HG03521 (cell line): ENCODE measurements around the gene CD52.

ENCODE experiments used
- ATAC-seq: cut with Tn5 transposase; IDR thresholded peaks from one replicate; pipeline ENCODE4 v1.9.1; 2021; ENCODE audit warnings: mild to moderate bottlenecking, moderate library complexity; ENCODE audit not compliant: unreplicated experiment

CD52 gene

DNA sequence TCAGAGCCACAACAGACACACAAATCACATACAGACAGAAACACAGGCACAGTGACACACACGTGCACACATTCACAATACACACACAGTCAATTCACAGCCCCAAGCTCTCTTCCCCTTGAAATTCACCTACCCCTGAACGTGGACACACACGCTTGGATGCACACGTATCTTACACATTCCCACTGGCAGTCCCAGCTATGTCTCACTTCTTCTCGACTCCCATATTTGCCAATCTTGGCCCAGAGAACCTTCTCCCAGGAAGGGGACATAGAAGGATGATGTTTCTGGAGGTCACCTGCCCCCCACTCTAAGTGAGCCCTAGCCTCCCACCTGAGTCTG is 34.6 kb downstream of the CD52 start:
- ATAC-seq = no peak

DNA sequence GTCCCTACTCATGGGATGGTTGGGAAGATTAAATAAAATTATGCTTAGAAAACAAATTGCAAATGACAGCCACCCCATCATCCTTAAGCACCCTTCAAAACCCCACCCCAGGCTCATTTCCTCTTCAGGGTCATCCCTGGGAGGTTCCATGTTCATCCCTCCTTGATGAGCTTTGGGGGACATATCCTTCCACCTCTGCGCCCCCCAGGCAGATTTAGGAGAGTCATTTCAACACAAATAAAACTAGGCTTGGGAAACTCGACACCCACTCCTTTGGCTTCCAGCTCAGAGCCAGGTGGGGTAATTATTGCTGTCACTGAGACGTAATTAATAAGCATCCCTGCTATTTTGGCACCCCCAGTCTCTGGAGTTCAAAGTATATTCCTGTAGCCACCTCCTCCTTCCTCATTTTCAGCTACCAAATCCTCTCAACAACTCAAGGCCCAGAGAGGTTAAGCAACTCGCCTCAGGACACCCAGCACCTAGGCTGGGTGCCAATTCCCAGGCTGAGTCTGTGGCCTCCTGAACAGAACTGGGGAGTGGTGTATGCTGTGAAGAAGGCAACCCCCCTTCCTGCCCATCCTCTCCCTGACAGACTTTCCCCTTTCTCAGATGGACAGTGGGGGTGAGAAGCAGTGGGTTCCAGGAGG is 35.6 kb downstream of the CD52 start:
- no peak for ATAC-seq

DNA sequence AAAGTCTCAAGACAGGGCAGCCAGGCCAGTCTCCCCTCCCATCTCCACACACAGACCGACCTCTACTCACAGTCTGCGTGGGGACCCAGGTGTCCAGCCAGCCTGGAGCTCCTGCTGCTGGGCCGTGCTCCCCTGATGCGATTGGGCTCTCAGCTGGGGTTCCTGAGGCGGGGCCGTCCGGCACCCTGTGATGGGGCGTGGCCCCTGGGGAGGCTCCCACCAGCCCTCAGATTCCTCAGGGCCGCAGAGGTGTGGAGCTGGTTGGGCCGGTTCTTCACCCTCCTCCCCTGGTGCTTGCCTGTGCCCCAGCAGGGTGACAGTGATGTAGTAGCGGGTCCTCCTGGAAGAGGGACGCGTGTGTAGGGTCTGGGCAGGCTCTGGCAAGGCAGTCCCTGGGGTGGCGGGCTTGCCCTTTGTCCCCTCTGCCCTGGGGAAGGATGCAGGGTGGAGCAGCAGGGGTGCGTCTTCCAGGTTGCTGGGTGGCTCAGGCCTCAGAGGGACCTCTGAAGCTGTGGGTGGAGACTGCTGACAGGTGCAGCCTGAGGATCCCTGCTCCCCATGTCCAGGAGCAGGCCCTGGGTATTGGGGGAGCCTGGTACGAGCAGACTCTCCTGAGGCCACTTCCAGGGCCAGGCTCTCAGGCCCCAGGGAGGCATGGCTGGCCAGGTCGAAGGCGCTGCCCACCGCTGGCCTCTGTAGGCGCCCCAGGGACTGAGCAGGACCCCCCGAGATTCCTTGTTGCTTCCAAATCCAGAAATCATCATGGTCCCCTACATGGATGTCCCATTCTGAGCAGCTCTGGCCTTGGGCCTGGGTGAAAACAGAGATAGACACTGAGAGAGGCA is 36.4 kb downstream of the CD52 start, which contains the start of gene CRYBG2:
Gene CRYBG2, minus strand, starts transcription at position 155 of the 845 bp plus-strand sequence. CDS start 7,473 bp downstream, outside the sequence.
- ATAC-seq = no peak

DNA sequence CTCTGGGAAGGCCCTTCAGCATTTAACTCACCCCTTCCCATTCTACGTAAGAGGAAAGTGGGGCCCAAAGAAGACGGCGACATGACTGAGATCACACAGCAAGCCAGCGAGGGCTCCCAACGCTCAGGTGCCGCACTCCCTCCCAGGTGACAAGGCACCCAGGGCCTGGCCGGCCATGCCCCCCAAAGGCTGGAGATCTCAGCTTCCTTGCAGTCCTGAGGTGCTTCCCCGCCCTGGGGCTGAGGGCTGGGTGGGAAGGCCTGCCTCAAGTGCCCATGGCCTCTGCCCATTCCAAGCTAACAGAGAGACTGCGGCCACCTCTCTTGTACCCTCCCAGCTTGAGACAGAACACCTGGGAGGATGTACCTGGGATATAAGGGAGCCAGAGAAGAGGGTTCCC is 37.2 kb downstream of the CD52 start:
- no peak for ATAC-seq

DNA sequence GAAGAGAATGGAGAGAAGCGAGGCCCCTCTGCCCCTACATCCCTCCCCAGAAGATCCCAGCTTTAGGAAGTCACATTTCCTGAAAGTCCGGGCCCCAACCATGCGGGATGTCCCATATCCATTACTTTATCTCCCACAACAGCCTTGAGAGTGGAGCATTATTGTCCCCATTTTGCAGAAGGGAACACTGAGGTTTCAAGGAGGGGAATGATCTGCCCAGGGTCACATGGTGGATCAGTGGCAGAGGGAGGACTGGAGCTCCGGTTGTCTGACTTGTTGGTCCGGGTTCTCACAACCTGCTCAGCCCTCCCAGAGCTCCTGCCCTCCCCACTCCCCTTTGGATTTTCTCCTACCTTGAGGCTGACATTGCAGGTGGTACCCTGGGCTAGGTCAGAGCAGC is 38.3 kb downstream of the CD52 start:
- no peak for ATAC-seq

DNA sequence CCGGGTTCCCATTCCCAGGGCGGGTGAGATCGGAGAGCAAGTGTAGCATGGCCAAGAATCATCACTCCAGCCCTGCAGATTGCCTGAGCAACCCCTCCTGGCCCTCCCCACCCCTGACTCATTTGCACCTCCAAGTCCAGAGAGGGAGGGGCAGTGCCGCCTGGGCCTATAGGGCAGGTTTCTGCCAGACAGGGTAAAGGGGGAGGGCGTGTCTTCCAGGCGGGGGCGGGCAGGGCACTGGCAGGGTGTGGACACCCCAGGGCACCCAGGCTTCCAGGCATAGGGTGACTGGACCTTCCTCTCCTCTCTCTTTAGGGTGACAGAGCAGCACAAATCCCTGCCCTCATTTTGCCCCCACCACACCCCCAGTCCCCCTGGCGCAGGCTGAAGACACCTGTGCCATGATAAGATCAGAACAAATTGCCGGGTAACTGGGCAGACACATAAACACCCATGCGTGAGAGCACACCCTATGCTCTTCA is 39.4 kb downstream of the CD52 start:
- no peak for ATAC-seq

DNA sequence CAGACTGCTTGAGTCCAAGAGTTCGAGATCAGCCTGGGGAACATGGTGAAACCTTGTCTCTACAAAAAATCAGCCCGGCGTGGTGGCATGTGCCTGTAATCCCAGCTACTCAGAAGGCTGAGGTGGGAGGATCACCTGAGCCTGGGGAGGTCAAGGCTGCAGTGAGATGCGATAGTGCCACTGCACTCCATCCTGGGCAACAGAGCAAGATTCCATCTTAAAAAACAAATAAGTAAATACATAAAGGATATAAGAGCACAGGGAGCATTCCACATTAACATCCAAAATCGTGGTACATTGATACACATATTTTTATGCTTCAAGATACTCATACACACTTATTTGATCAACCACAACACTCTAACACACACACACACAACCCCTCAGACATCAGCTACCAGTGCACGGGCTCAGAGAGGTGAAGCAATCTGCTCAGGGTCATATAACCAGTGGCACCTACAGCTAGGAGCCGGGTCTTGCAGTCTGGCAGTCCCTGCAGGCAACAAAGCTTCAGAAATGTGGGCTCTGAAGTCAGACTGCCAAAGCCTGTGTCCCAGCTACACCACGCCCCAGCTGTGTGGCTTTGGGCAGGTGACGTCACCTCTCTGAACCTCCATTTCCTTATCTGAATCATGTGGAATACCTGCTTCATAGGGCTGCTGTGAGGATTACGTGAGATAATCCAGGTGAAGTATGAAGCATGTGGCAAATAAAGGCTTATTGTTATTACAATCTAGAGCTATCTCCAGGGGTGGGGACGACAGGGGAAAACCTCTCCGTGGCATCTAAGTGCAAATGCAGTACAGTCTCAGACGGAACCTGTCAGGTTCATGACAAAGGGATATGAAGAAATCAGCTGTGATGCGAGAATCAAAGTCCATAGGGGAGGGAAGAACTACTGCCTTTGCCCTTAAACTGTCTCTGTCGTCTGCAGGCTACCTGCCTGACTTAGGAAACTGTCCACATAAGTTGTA is 40.9 kb downstream of the CD52 start:
- no peak for ATAC-seq

DNA sequence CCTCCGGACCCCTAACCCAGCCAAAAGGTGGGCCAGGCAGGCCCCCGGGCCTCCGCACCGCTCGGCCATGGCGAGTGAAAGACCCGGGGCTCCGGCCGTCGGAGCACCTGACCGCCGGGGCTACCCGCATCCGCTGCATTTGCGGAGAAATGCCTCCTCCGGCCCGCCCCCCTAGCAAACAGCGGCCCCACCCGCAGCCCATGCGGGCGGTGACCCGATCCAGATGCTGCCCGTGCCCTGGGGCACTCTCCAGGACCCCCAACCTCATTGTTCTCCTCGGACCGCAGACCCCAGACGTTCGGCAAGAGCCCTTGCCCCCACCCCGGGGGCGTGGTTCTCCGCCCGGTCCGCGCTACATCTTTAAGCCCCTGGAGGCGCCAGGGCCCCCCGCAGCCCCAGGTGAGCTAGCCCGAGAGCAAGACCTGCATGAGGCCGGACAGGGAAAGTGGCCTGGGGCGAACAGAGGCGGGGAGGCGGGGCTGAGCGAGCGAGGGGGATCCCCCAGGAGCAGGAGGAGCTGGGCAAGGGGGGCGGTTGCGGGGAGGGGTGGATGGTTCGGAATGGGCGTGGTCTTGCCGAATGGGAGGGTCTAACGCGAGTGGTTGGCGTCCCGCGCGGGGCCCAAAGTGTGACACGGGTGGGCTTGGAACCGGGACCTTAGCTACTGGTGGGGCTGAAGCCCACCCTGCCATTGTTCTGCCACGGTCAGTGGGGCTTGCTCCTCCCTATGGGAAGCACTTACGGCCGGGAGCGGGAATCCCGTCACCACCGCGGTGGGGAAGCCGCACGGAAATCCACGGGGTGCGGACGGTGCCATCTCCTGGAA is 42.4 kb downstream of the CD52 start:
- ATAC-seq = no peak

DNA sequence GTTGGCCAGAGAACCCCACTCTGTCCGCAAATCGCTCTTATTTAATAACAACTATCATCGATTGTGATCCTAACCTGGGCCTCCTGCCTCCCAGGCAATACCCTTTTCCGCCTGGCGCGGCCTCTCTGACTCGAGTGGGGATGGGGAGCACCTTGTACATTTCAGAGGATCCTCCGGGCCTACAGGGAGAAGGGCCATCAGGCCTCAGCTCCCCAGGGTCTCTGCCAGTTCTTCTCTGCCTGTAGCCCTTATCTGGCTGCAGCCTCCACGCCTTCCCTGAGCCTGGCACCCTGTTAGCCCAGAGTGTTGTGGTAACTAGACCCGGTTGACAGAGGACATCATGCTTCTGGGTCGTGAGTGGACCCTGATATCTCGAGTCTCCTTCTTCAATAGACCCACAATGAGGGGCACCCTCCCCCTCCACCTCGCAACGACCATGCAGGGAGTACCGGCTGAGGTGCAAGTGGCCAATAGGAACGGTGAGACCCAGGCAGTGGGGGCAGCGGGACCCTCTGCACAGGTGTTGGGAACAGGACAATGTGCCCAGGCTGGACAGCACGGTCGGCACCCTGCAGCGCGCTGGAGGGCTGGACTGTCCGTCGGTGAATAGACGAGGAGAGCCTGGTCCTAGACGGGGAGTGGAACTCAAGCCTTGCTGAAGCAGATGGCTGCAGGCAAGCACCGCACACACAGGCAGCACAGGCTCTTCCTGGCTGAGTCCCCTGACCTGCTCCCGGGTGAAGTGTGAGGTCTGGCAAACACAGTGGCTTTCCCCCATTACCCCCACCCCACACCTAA is 43.2 kb downstream of the CD52 start:
- no peak for ATAC-seq

DNA sequence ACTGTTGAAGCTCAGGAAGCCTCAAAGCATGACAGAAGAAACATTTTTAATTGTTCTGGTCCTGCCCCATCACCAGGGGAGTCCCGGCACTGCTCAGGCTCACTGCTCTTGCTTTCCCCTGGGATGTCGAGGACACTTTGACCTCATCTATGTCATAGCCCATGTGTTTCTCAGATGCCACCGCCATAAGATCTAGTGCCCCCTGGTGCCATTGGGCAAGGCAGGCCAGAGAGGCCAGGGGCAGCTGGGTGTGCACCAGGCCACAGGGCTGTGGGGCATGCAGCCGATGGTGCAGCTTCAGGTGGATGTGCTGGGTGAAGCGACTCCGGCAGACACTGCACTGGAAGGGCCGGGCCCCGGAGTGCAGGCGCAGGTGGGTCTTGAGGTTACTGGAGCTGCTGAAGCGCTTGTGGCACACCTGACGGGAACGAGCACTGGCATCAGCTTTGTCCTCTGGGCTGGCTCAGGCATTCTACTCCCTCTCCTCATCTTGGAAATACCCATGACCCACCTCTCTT is 43.9 kb downstream of the CD52 start:
- no peak for ATAC-seq

DNA sequence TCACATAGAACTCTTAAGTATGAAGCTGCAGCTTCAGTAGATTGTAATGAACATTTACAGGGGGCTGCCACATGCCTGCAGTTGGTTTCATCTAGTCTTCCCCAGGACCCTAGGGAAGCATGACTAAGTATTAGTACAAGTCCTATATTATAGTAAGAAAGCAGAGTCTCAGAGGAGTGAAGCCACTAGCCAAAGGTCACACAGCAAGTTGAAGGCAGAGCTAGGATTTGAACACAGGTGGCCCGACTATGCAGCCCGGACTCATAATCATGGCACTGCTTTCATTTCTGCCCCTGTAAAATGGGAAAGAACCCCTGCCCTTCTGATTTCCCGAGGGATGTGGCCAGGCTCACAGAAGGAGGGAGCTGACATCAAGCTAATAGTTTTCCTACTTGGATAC is 44.6 kb downstream of the CD52 start:
- no peak for ATAC-seq

DNA sequence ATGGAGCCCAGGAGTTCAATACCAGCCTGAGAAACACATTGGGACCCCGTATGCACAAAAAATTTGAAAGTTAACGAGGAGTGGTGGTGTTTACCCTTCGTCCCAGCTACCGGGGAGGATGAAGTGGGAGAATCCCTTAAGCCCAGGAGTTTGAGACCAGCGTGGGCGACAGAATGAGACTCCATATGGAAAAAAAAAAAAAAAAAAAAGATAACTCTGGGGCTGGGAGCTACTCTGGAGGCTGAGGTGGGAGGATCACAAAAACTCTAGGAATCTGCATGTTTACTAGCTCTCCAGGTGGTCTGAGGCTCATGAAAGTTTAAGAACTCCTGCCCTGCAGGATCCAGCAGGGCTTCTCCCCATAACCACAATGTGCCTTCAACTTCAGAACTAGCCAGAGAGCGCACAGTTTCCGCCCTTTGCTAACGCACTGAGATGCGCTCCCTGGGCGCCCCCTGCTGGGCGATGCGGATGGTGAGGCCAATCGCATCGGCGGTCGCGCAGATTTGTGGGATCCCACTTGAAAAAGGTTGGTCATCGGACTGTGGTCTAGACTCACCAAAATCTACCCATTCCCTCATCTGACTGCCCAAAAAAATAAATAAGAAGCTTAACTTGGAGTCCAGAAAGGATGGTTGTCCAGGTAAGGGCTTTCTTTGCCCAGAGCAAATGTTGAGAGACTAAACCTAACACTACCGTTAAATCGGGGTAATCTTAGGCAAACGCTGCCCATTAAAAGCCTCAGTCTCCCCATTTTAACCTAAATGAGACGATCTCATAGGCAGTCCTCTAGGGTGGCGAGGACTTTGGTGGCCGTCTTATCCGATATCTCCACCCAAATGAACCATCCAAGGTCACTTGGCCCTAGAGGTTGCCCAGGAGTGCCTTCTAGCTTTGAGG is 46.0 kb downstream of the CD52 start:
- no peak for ATAC-seq

DNA sequence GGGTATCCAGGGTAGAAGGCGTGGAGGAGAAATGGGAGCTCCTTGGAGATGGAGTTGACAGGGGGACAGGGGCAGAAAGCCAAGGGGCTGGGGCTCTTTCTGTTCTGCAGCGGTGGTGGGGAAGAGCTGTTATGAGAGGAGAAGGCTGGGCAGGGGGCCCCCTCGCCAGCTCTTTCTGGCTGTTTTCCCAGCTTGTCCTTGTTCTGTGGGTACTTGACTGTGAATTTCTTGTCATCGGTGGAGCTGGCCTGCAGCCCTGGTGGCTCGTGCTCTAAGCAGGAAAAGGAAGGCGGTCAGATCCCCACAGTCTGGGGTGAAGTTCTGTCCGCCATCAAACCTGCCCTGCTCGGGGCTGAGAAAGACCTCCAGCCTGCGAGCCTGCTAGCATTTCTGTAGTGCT is 47.2 kb downstream of the CD52 start:
- ATAC-seq = no peak

DNA sequence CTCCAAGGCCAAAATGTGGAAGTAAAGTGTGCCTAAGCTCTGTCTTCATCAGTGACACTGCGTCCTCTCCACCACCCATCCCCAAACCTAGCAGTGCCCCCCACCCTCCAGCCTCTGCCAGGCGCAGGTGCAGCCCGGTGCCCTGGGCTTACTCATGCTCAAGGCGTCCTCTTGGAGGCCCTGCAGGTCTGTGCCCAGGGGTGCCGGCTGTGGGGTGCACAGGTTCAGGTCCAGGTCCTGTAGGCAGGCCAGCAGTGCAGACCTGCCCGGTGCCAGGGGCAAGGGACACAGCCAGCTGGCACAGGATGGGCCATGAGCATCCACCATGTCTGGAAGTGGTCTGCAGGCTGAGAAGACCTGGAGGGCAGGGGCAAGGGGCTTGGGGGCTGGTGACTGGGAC is 49.7 kb downstream of the CD52 start:
- ATAC-seq = no peak

DNA sequence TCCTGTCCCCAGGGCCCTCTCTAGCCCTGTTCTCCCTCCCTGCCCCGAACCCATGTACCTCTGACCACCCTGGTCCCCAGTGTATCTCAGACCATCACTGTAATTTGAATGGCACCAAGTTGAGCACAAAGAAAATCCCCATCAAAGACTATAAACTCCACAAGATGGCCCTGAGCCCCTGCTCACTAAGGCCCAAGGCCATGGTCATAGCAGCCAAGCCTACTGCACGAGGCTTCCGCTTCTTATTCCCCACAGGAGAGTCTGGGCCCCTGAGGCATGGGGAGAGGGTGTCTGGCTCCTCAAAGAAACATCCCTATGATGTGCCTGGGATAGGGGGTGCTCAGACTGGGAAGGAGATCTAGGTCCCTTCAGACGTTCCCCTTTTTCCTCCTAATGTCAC is 50.2 kb downstream of the CD52 start:
- ATAC-seq = no peak

DNA sequence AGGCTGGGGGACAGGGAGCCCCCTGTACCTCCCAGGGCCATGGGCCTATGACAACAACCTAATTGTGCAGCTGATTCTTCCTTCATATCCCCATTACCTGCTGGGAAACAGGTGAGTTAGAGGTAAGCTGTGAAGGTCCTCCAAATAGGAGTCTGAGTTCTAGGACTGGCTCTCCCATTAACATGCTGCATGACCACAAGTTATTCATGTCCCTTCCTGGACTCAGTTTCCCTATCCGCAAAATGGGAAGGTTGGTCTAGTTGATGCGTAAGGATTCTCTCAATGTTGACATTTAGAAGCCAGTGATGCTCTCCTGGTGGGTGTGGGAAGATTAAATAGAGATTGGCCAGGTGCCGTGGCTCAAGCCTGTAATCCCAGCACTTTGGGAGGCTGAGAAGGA is 50.7 kb downstream of the CD52 start:
- no peak for ATAC-seq
